GM18909 (cell line): Measurements from ENCODE around the gene ZMAT2.
"Not testable (repeated sequence)": the region's sequence is repeated elsewhere in the genome, so short reads cannot be mapped to it uniquely, and the experiment has no call there.

Experiments used
- ATAC-seq: cut with Tn5 transposase; IDR thresholded peaks from one replicate; pipeline ENCODE4 v1.9.1; 2021; ENCODE audit warnings: mild to moderate bottlenecking; ENCODE audit not compliant: unreplicated experiment, poor library complexity

The ZMAT2 gene

DNA sequence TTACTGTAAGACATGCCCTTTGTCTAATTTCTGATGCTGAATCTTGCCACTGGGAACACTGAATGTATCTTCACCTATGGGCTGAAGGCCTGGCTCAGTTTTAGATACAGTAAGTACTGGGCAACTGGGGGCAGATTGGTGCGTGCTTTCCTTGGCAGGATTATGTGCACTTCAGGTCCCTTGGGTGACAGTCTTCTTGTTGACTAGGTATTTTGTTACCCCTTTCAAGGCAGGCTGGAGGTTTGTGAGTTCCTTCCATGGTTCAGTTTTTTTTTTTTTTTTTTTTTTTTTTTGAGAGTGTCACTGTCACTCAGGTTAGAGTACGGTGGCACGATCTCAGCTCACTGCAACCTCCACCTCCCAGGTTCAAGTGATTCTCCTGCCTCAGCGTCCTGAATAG lies 7.6 kb downstream of the ZMAT2 start:
- ATAC-seq, result no peak

DNA sequence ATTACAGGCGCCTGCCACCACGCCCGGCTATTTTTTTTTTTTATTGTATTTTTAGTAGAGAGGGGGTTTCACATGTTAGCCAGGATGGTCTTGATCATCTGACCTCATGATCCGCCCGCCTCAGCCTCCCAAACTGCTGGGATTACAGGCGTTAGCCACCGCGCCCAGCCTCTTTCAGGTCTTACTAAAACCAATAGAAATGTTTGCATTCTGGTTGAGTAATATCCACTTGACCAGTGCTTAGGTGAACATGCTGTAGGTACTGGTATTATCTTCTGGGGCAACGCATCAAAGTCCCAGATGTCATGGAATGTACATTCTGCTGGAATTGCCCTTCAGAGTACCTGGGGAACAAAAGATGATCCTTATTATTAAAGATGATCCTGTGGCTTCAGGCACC lies 8.5 kb downstream of the ZMAT2 start:
- not testable (repeated sequence) for ATAC-seq

DNA sequence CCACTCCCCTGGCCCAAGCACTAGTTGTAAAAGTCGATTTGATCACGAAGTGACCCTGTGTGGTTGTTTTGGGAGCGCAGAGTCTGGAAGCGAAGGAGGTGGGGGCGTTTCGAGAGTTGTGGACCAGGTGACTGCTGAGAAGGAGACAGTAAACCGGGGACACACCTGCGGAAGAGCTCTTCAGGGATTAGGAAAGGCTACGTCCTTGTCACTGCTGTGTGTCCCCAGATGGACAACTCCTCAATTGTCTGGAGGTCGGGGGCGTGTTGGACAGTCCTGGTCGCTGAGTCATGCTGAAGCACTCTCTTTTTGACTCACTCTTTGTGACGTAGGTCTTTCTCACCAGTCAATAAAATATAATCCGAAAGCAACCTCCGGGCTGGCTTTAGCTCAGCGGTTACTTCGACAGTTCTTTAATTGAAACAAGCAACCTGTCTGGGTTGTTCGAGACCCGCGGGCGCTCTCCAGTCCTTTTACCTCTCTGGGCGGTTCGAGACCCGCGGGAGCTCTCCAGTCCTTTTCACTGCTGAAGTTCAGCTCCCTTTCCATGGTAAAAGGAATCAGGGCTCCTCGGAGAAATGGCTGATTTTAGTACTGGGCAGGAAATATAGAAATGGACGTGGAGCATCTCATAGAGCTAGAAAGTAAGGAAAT lies 10.8 kb downstream of the ZMAT2 start:
- ATAC-seq, result peak; percentile 90

GRCh38 chr5:140711794-140712193 lies 11.5 kb downstream of the ZMAT2 start:
- no peak for ATAC-seq

GRCh38 chr5:140713562-140714094 lies 13.4 kb downstream of the ZMAT2 start:
- no peak for ATAC-seq

DNA sequence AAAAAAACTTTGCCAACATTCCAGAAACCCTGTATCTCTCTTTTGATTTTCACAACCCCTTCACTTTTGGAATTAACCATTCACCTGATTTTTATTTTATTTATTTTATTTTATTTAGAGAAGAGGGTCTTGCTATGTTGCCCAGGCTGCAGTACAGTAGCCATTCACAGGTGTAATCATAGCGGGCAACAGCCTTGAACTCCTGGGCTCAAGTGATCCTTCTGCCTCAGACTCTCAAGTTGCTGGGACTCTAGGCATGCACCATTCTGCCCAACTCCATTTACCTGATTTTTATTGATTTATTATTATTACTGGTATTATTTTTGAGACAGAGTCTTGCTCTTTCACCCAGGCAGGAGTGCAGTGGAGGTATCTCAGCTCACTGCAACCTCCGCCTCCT lies 16.0 kb downstream of the ZMAT2 start:
- ATAC-seq, result not testable (repeated sequence)

- no peak for ATAC-seq
Measured at GRCh38 chr5:140718266-140718592, 18.0 kb downstream of the ZMAT2 start.

GRCh38 chr5:140720738-140721137 lies 20.5 kb downstream of the ZMAT2 start:
- not testable (repeated sequence) for ATAC-seq

- ATAC-seq, result not testable (repeated sequence)
Measured at GRCh38 chr5:140721395-140721794, 21.1 kb downstream of the ZMAT2 start.

DNA sequence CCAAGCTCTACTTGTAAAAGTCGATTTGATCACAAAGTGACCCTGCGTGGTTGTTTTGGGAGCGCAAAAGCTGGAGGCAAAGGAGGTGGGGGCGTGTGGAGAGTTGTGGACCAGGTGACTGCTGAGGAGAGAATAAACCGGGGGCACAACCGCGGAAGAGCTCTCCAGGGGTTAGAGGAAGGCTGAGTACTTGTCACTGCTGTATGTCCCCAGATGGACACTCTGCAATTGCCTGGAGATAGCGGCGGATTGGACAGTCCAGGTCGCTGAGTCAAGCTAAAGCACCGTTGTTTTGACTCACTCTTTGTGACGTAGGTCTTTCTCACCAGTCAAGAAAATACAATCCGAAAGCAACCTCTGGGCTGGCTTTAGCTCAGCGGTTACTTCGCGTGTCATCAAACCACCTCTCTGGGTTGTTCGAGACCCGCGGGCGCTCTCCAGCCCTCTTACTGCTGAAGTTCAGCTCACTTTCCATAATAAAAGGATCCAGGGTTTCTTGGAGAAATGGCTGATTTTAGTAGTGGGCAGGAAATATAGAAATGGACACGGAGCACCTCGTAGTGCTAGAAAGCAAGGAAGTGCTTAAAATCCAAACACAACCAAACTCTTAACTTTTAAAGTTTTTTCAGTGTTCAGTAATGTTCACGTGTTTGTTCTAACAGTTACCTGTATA lies 25.7 kb downstream of the ZMAT2 start:
- ATAC-seq, result peak; percentile 92

DNA sequence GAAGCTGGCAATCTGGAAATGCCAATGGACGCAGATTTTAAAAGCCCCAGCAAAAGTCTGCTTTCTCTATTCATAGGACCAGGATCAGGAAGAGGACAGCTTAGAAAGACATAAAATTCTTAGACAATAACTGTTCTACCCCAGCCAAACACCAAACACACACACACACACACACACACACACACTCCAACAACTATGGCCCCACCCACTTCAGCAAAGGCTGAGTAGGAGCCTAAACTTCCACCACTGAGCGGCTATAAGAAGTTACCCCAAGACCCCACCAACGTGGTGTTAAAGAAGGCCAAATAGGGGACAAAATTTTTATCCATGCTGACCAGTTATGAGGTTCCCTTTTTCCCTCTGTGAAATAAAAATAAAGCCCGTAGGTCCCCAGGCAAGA lies 32.9 kb downstream of the ZMAT2 start:
- ATAC-seq, result no peak

DNA sequence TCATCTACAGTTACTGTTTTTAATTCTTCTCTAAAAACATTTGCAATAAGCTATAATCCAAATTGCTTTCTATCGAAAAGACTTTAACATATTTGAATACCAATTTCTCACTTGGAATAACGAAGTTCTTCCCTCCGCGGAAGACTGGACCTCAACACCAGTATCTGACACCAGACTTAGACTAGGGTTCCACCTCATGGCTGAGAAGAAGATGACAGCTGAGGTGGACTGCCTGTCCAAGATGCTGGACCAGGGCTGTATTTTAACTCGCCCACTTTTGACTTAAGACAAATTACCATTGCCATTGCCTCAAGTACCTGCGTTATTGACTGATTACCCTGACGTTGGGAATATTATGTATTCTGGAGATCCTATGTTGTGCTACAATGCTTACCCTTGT lies 34.1 kb downstream of the ZMAT2 start:
- no peak for ATAC-seq

GRCh38 chr5:140737486-140737885 lies 37.2 kb downstream of the ZMAT2 start:
- ATAC-seq, result no peak

DNA sequence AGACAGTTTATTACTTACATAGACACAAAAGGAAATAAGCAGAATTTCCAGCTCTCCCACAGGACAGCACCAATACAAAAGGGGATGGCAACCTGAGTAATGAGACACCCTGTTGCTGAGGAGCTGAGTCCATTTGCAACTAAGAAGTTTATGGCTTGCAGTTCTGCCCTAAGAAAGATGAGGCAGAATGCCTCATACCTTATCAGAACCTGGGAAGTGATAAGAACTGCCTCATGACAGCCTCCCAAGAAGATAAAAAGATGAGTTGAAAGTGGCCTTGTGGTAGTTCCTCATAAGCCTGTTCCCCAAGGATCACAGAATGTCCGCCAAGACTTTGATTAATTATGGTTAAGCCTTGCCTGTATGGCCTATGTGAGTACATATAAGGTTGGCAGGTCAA lies 41.7 kb downstream of the ZMAT2 start:
- no peak for ATAC-seq

DNA sequence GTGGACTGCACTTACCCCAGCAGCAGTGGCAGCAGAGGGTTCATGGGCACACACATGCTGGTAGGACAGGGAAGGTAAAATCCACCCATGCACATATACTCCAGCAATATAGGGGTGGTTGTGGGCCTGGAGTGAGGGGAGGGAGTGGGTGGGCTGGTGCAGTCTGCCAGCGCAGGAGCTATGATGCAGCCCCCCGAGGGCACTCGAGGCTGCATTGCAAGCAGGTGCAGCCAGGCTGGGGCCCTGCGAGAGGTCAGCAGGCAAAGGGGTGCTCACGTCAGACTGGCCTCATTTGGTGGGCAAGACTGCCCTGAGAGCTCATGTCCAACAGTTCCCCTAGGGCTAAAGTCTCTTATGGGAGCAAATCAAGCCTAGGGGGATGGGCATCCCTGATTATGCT lies 53.3 kb downstream of the ZMAT2 start:
- ATAC-seq, result no peak
